GM12878 (cell line): ENCODE measurements around the gene DCST1. TPM values are rescaled to one million over a fixed set of nuclear protein-coding genes. Genes with fewer than 3 reads are reported as not detected.

Experiments
- ATAC-seq: fragments of 200-7000 bp; cut with Tn5 transposase; 3 replicates; pipeline ENCODE4 v1.9.1; 2020; ENCODE audit warnings: mild to moderate bottlenecking, moderate library complexity
- BruUV-seq: library from RNA; stranded (reverse); fragments of 400-500 nt; replicated peaks from 2 replicates; lab custom pipeline; 2021; lab: Mats Ljungman, UMichigan
- CTCF ChIA-PET: fragments of 300-600 bp; sonication (Branson Sonifier 250); formaldehyde crosslinking; extraction: SDS; loops from one replicate; lab custom pipeline; 2021; ENCODE audit warnings: inconsistent platforms; lab: Yijun Ruan, JAX
- POLR2A ChIA-PET: fragments of 350-600 bp; formaldehyde crosslinking; extraction: SDS; loops from one replicate; lab custom pipeline; 2021; ENCODE audit warnings: inconsistent platforms; lab: Charles Lee
- RAD21 ChIA-PET: fragments of 300-600 bp; sonication (Branson Sonifier 250); formaldehyde crosslinking; loops from one replicate; lab custom pipeline; 2023; ENCODE audit warnings: antibody characterized with exemption; ENCODE audit not compliant: unreplicated experiment; lab: Charles Lee
- SMC1A ChIA-PET: fragments of 300-600 bp; sonication (Branson Sonifier 250); formaldehyde crosslinking; loops from one replicate; lab custom pipeline; 2023; ENCODE audit not compliant: unreplicated experiment, uncharacterized antibody; lab: Charles Lee
- DNase-seq: peaks from one replicate; pipeline ENCODE4 v3.0.0-alpha.2; 2011; ENCODE audit warnings: low read depth, low spot score
- FAIRE-seq: peaks from 3 replicates; lab custom pipeline; 2011; peaks lifted over from hg19 to GRCh38; lab: Jason Lieb, UNC
- H2AFZ ChIP-seq: 2 replicates; pipeline ENCODE4 v1.6.0; 2011; ENCODE audit warnings: low read depth, low read length, control low read depth; ENCODE audit not compliant: control insufficient read depth
- H3K27ac ChIP-seq: 2 replicates; pipeline ENCODE4 v1.5.1; 2011; ENCODE audit warnings: control low read depth; ENCODE audit not compliant: control insufficient read depth, insufficient read depth
- H3K27me3 ChIP-seq, 2 experiments: replicated peaks in 1 of 2; 2 replicates each; pipeline versions ENCODE4 v1.6.0 to v1.6.1; 2011; ENCODE audit warnings: low read length in 1 of 2; ENCODE audit not compliant: control insufficient read depth in 2 of 2, insufficient read depth in 2 of 2
- H3K36me3 ChIP-seq, 2 experiments: 2 replicates each; pipeline ENCODE4 v1.5.1; 2011; ENCODE audit warnings: low read length in 1 of 2; ENCODE audit not compliant: control insufficient read depth in 2 of 2, insufficient read depth in 2 of 2
- H3K4me1 ChIP-seq: 2 replicates; pipeline ENCODE4 v1.6.1; 2011; ENCODE audit warnings: mild to moderate bottlenecking, low read length, moderate library complexity, mixed read lengths; ENCODE audit not compliant: control insufficient read depth, insufficient read depth
- H3K4me2 ChIP-seq: 2 replicates; pipeline ENCODE4 v1.6.0; 2011; ENCODE audit warnings: control low read depth; ENCODE audit not compliant: control insufficient read depth, insufficient read depth
- H3K4me3 ChIP-seq: fragments of 200-600 bp; sonication (generic); 2 replicates; pipeline ENCODE4 v1.5.1; 2016
- H3K79me2 ChIP-seq: 2 replicates; pipeline ENCODE4 v1.6.0; 2011; ENCODE audit warnings: low read length; ENCODE audit not compliant: control insufficient read depth, insufficient read depth
- H3K9ac ChIP-seq: 2 replicates; pipeline ENCODE4 v1.8.0; 2011; ENCODE audit warnings: low read length, control low read depth, mixed read lengths; ENCODE audit not compliant: control insufficient read depth, insufficient read depth
- H3K9me3 ChIP-seq: replicated peaks from 3 replicates; pipeline ENCODE4 v1.5.1; 2011; ENCODE audit warnings: mild to moderate bottlenecking, low read length; ENCODE audit not compliant: control insufficient read depth, insufficient read depth
- H4K20me1 ChIP-seq: 2 replicates; pipeline ENCODE4 v1.6.0; 2011; ENCODE audit not compliant: control insufficient read depth, insufficient read depth
- EGR1 ChIP-seq, 2 experiments: IDR thresholded peaks; 1 replicate in 1 of 2; 2 replicates in 1 of 2; pipeline ENCODE4 v1.6.1; 2011 to 2012; ENCODE audit warnings: low read depth in 2 of 2, low read length in 2 of 2, borderline replicate concordance in 1 of 2, mild to moderate bottlenecking in 1 of 2, moderate library complexity in 1 of 2
- FOXK2 ChIP-seq: fragments of 450-650 bp; IDR thresholded peaks from 2 replicates; pipeline ENCODE4 v1.6.1; 2017; ENCODE audit warnings: mild to moderate bottlenecking, moderate library complexity
- NKRF ChIP-seq: fragments of 450-650 bp; conservative IDR thresholded peaks from 2 replicates; pipeline ENCODE4 v1.6.1; 2017; ENCODE audit warnings: mild to moderate bottlenecking, moderate library complexity
- SUPT20H ChIP-seq: IDR thresholded peaks from 2 replicates; pipeline ENCODE4 v1.6.1; 2011; ENCODE audit warnings: low read depth, mild to moderate bottlenecking, low read length, moderate library complexity, borderline replicate concordance; ENCODE audit not compliant: control insufficient read depth
- WGBS: methylation state at CpG from one replicate; pipeline ENCODE4 v1.1.6; 2016; ENCODE audit warnings: low lambda C conversion rate; ENCODE audit not compliant: insufficient replicate concordance, insufficient coverage; ENCODE audit errors: missing lambda C conversion rate; 5-methylcytosine and 5-hydroxymethylcytosine counted together
- in situ Hi-C: fragments of 300-500 bp; cut with MboI; formaldehyde crosslinking; loops from 9 replicates; pipeline ENCODE4 v1.14.3; 2018; ENCODE audit warnings: mixed read lengths
- intact Hi-C: fragments of 100-400 bp; cut with micrococcal nuclease; formaldehyde crosslinking; loops from one replicate; pipeline ENCODE4 v1.14.2; 2022; ENCODE audit not compliant: unreplicated experiment
- polyA plus RNA-seq, 11 experiments: library from polyadenylated mRNA; depleted of rRNA in 4 of 11; unstranded in 6 of 11; stranded (reverse) in 5 of 11; fragments of >200 nt; fragmentation: Nextera tagmentation in 4 of 11; fragmentation: Illumina TruSeq in 1 of 11; extraction: Ambion mirVana in 4 of 11; extraction: Trizol in 1 of 11; gene quantifications; 1 replicate in 1 of 11; 2 replicates in 10 of 11; pipeline versions ENCODE4 v1.2.1 to v1.2.3, GENCODE V29; 2011 to 2016; ENCODE audit warnings: inconsistent platforms in 2 of 11, missing spikeins in 2 of 11, low read depth in 1 of 11
- total RNA-seq, 4 experiments: library from RNA; depleted of rRNA in 3 of 4; stranded (reverse); fragments of >200 nt in 3 of 4; fragmentation: Illumina TruSeq in 1 of 4; extraction: Trizol in 1 of 4; gene quantifications; 2 replicates each; pipeline versions ENCODE4 v1.2.1 to v1.2.3, GENCODE V29; 2013 to 2021

DCST1 gene
- total and polyA plus RNA-seq, 10 of the 15 experiments (the other 5 are each of a cell fraction or from before 2014, with no cell fraction given): not detected

GRCh38 chr1:155007251-155007828, 26.3 kb upstream of the DCST1 start (continued):
- no peak for TF ChIP-seq NKRF

GRCh38 chr1:155008015-155008941, 25.3 kb upstream of the DCST1 start:
- H3K27ac ChIP-seq: 0 out of 2 replicates have a peak overlapping the region, but pooled peaks have one; percentile 24
- SMC1A ChIA-PET: interaction anchor here (1.1 kb wide), 1 partner anchor 9 kb away, joined by 3 read pairs; no protein-coding TSS in a partner anchor
- H3K36me3 ChIP-seq: peaks cover 0 to 7% of the 10 kb centered on the region in 2 experiments; a peak in 3 of 4 replicates
- H4K20me1 ChIP-seq: 0 out of 2 replicates have a peak, but pooled peaks cover 3% of the 10 kb centered on the region
- peaks cover 59% of the 10 kb centered on the region for H3K4me1 ChIP-seq
- H3K27me3 ChIP-seq: no peaks in the 10 kb centered on the region
- H3K79me2 ChIP-seq: peaks cover 52% of the 10 kb centered on the region
- H3K9ac ChIP-seq: no peak overlapping the region
- intact Hi-C loops: no loop called here
- H3K4me3 ChIP-seq: no peak overlapping the region
- ATAC-seq: no peak
- FAIRE-seq: no peak
- TF ChIP-seq SUPT20H: no peak
- TF ChIP-seq EGR1 (IDR thresholded peaks at IDR 0.05; ENCODE audit: borderline replicate concordance in 1 of 2, low read depth in 2 of 2, low read length in 2 of 2): peak in 1 of 2 experiments; percentile 54; a peak in 1 of 3 replicates
- TF ChIP-seq FOXK2: no peak
- TF ChIP-seq, all 136 proteins: peak for 1
- DNase-seq: no peak
- CTCF ChIA-PET: interaction anchor here (3.6 kb wide), 1 partner anchor 9 kb away, joined by 27 read pairs; no protein-coding TSS in a partner anchor
- H2AFZ ChIP-seq: no peak overlapping the region
- no peaks in the 10 kb centered on the region for H3K9me3 ChIP-seq
- WGBS: 97% methylated on average over 12 of the region's 16 CpGs
- in situ Hi-C loops: no loop called here
- no TSS peak for BruUV-seq
- RAD21 ChIA-PET: interaction anchor here (1.5 kb wide), 1 partner anchor 36 kb away, joined by 3 read pairs; no protein-coding TSS in a partner anchor
- POLR2A ChIA-PET: interaction anchor here (0.5 to 1.0 kb wide), 4 partner anchors 8 to 53 kb away, joined by 3 to 4 read pairs (median 4); partner anchors contain the start of gene PBXIP1
- H3K4me2 ChIP-seq: peak overlapping the region; percentile 33
